CD4-positive, alpha-beta T cell treated with Interleukin-17A for 1 hour (primary cell): ENCODE results near the gene KLK15.
"Not testable (repeated sequence)": the region's sequence is repeated elsewhere in the genome, so short reads cannot be mapped to it uniquely, and the experiment has no call there.

ENCODE experiments used
- DNase-seq: peaks from one replicate; pipeline ENCODE4 v3.0.0-alpha.2; 2020

The KLK15 gene

DNA sequence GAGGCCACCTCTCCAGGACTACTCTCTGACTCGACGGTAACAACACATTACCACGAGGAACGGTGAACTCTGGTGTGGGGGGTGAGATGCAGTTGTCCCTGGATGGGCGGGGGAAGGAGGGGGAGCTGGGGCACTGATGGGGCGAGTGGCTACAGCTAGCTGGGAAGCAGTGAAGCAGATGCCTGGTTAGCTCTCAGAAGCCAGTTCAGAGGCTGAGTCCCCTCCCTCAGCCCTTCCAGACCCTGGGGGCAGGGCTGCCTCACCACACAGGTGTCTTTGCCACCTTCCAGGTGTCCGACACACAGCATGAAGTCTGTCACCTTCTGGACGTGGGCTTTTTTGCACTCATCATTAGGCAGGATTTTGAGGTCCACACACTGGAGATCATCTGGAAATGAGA is 13.7 kb downstream of the KLK15 start:
- no peak for DNase-seq

GRCh38 chr19:50818859-50819472 is 14.4 kb downstream of the KLK15 start:
- DNase-seq = no peak

GRCh38 chr19:50817941-50818858 is 15.2 kb downstream of the KLK15 start:
- peak; percentile 32 for DNase-seq

DNA sequence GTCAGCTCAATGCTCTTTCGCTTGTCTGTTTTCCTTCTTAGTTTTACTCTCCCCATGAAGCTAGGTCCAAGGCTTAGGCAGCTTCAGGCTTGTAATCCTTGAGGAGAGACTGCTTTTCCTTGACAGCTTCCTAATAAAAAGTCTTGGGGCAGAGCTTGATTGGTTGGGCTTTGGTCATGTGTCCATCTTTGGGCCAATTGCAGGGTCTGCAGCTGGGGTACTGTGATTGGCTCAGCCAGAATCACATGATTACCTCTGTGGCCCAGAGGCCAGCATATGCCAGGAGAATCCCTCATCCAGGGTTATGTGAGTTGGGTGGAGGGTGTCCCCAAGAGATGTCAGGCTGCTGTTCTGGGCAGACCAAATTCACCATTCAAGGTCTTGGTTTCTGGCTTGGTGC is 17.9 kb downstream of the KLK15 start:
- DNase-seq = no peak

- DNase-seq = no peak
These were observed 18.5 kb downstream of the KLK15 start for GRCh38 chr19:50814883-50815282.

- DNase-seq = no peak
These were observed 20.9 kb downstream of the KLK15 start for GRCh38 chr19:50812474-50812873.

DNA sequence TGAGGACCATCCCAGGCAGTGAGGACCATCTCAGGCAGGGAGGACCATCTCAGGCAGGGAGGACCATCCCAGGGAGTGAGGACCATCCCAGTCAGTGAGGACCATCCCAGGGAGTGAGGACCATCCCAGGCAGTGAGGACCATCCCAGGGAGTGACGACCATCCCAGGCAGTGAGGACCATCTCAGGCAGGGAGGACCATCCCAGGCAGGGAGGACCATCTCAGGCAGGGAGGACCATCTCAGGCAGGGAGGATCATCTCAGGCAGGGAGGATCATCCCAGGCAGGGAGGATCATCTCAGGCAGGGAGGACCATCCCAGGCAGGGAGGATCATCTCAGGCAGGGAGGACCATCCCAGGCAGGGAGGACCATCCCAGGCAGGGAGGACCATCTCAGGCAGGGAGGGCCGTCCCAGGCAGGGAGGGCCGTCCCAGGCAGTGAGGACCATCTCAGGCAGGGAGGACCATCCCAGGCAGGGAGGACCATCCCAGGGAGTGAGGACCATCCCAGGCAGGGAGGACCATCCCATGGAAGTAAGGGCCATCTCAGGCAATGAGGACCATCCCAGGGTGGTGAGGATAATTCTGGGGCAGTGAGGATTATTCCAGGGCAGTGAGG is 21.6 kb downstream of the KLK15 start:
- DNase-seq = not testable (repeated sequence)

GRCh38 chr19:50808856-50809255 is 24.5 kb downstream of the KLK15 start:
- DNase-seq = no peak

DNA sequence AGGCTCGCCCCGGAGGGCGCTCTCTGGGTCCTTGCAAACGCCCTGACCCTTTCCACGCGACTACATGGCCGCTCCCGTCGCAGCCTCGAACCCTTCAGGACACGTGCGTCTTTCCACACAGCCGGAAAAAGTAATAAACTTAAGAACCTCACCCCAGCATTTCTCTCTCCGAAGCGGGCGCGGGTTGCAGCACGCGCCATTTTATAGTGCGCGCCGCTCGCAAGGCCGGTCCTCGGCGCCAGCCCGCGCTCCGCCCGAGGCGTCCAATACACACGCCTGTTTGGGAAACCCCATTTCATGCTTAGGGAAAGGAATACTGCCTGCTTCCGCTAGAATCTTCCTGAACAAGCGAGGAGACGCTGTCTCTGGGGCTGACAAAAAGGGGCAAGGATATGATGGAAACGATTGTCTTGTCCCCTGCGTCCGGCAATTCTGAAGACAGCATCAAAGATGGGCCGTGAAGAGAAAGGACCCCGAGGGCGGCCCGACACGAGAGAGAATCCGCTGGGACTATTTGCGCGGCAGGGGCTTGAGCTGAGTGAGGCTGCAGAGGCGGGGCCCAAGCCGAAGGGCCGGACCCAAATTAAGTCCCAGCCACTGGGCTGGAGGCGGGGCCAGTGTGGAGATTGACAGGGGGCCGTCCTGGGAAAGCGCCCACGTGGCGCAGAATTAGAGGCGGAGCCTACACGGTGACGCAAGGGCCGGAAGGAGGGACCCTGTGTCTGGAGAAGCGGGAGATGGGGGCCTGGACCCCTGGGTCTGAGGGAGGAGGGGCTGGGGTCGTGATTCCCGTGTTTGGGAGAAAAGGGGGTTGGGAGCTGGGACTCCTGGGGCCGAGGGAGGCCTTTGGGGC is 28.7 kb downstream of the KLK15 start:
- peak; percentile 99 for DNase-seq

DNA sequence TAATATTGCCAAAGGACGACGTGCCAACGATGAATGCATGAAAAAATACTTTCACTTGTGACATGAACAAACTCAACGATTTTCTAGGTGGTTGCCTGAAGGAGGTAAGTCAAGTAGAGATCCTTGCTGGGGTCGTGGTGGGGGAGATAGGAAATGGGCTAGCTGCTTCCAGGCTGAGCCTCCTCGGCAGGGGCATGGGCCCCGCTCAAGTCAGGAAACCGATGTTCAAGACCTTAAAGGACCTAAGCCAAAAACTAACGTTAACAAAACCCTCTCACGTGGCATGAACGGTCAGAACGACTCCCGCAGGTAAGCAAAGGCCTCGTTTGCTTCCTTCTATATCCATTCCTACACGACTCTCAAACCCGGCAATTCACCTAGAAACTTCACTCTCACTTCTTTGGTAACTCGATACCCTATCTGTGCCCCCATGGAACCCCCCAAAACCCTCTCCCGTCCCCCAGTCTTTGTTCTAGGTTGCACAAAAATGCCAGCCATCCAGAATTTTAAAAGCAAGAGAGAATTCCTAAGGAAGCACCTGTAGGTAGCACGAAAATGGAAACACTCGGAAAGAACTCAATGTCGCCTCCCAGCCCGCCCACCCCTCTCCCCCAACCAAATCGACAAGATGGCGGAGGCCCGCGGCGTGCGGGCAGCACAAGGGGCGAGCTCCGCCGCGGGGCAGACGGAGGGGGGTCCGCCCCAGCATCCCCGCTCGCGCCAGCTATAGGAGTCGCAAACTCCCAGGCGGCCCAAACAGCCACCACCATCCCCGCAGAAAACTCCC is 29.5 kb downstream of the KLK15 start:
- DNase-seq = peak; percentile 14

GRCh38 chr19:50801107-50801506 is 32.3 kb downstream of the KLK15 start:
- no peak for DNase-seq

GRCh38 chr19:50799547-50799851 is 33.9 kb downstream of the KLK15 start:
- no peak for DNase-seq

DNA sequence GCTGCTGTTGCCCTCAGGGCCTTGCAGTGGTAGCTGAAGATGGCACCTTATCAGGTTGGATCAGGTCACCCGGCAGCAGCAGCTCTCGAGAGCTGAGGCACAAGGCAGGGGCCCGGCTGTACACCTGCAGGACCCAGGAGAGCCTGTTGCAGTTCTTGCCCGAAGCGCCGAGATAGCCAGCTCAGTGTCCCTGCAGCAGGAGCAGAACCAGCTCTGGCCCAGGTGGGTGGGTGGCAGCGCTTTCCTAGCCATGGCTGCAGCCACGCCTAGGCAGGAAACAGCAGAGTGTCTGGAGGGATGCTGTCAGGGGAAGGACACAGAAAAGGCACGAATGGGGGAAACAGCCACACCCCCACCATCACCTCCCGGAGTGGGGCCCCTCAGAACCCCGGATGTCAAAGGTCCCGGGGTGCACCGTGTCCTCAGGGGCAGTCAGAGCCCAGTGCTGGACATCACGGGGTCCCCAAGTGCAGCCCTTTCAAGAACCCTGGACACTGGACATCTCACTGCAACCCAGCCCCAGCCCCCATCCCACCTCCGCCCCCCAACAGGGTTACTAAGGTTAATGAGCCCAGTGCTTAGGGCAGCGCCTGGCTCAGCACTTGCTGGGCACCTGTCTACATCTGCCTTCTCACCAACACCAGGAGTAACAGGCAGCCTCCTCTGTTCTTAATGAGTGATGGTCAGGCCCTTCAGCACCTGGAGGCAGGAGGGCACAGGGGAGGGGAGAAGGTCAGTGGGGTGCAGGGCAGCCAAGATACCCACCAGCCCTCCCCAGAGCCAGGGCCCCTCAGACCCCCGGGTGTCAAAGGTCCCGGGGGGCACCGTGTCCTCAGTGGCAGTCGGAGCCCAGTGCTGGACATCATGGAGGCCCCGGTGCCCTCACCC is 34.5 kb downstream of the KLK15 start:
- no peak for DNase-seq

- DNase-seq = no peak
These were observed 35.4 kb downstream of the KLK15 start for GRCh38 chr19:50797781-50798658.

GRCh38 chr19:50797429-50797780 is 36.0 kb downstream of the KLK15 start:
- no peak for DNase-seq

DNA sequence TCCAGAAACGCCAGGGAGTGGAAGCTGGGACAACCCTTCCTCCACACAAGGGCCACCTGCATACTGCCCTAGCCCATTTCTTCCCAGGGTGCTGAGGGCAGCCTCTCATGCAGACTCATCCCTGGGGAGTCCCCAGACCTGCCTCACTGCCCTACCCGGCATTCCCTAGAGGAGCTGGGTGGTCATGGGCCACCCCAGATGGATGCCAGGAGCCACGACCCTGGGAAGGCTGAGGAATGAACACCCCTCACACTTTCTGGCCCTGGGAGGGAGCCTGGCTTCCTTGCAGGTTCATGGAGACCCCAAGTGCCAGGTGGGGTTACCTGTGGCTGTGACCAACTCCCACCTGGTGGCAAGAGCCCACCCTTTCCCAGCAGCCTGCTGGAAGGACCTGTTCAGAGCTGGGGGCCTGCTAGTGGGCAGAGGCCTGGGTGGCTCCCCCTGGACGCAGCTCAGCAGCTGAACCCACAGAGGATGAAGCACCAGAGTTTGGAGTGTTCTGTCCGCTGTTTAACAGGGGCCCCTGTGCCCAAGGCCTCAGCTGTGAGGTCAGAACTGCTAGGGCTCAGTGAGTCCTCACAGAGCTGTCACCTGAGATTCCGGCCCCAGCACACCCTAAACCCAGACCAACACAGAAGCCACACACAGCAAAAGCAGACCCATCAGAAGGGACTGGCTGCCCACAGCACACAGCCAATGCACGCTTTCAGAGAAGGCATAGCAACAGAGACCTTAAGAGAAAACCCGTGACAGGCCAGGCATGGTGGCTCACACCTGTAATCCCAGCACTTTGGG is 36.5 kb downstream of the KLK15 start:
- no peak for DNase-seq

- DNase-seq = no peak
These were observed 37.2 kb downstream of the KLK15 start for GRCh38 chr19:50796128-50796633.

DNA sequence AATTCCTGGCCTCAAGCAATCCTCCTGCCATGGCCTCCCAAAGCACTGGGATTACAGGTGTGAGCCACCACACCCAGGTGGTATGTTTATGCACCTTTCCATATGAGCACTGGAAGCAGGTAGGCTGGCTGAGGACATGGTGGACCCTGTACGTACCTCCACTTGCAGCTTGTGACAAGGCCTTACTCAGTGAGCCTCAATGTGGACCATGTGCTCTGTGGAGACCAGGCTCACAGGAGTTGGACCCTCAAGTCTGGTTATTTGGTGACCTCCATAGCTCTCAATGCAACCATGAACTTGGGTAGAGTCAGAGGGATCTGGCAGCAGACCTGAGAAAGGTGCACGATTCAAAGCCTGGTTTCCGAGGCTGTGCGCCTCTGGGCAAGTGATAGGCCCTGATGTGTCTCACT is 37.7 kb downstream of the KLK15 start:
- no peak for DNase-seq
